ENCODE results near the gene AK8.

The AK8 gene

GRCh38 chr9:132710333-132710732 is 167.8 kb downstream of the AK8 start:
- DNase-seq: no peak

DNA sequence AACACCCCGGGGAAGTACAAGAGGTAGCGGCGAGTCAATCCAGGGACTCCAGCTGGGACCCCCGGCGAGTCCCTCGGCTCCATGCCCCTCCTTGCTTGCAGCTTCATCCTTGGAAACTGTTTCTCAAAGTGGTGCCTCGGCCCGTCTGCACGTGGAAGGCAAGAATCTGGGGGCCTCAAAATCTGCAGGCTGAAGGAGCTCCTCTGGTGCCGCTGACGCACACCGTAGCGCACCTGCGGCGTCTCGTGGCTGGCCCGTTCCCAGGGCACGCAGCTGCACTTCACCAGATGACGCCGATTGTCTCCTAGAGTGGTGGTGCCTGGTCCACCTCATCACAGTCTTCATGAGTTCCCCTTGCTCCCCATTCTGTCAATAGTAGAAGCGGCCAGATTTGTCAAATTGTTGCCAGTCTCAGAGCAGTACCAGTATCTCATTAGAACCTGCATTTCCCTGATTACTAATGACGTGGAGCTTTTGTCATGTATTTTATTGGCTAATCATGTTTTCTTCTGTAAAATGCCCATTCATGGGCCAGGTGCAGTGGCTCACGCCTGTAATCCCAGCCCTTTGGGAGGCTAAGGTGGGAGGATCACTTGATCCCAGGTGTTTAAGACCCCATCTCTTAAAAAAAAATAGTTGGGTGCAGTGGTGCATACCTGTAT is 169.2 kb downstream of the AK8 start:
- DNase-seq: no peak

DNA sequence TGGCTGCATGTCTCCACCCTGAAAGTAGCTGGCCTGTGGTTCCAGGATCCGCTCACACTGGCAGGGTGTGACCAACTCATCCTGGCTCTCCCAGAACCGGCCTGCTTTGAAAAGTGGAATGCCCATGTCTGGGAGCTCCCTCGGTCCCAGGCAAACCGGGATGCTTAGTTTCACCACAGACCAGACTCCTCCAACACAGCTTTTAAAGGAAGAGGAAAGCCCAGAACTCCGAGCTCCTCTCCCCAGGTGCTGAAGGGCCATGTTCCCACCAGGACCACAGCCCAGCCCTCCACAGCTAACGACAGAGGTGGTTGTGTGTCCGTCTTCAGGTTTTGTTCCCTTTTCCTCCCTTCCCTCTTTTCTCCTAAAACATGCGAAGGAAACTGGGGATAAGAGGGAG is 169.8 kb downstream of the AK8 start:
- no peak for DNase-seq

- DNase-seq: no peak
These were observed 174.7 kb downstream of the AK8 start for GRCh38 chr9:132703336-132703735.

- DNase-seq: no peak
These were observed 175.8 kb downstream of the AK8 start for GRCh38 chr9:132702254-132702653.

DNA sequence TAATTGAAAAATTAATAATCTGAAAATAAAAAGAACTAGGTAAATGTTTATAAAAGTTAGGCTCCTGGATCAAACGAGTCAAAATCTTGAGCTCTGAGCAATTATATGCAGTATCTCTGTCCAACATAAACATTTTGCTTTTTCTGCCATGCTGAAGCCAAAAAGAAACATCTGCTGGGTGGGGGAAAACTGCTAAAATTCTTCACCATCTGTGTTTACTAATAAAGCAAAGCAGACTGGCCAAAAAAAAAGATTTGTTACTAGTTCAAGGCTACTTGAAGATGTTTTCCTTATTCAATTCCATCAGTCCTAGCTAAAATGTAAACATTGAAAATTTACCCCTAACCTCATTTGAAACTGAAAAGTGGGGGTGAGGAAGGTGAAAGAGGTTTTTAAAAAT is 178.1 kb downstream of the AK8 start:
- no peak for DNase-seq

DNA sequence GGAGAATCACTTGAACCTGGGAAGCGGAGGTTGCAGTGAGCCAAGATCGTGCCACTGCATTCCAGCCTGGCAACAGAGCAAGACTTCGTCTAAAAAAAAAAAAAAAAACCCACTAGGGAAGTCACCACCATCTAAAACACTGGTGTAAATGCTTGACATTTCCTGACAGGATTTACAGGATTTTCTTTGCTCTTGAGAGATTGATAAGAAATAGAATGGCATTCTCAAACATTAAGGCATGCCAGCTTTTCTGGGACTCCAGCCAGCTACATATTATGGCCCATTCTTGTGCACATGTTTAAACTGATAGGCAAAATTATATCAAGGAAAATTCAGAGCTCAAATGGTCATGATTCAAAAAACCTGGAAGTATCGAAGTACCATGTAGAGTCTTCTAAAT is 179.1 kb downstream of the AK8 start:
- DNase-seq: no peak

DNA sequence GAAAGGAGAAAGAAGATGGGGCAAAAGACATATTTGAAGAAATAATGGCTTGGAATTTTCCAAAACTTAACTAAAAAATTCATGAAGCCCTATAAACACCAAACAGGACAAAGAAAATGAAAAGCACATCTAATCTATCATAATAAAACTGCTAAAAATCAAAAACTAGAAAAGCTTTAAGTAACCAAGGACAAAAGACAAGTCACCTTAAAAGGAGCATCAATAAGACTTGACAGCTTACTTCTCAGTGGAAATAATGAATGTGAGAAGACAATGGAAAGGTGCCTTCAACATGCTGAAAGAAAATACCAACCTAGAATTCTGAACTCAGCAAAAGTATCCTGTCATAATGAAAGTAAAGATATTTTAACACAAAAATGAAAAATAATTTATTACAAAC is 180.9 kb downstream of the AK8 start:
- no peak for DNase-seq

DNA sequence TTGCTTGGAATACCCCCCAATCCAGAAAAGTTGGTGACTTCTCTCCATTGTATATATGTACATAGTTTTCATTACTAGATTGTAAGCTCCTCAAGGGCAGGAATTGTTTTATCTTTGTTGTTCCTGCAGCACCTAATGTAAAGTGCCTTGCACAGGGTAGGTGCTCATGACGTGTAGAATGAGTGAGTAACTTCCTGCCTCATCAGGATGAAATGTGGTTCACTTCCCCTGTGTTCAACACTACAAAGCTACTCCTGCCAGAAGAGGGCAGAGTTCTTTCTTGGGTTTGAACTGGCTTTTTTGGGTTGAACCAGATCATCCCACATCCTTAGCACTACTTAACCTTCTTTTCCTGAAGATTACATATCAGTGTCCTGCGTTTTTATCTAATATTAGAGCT is 183.9 kb downstream of the AK8 start:
- no peak for DNase-seq

GRCh38 chr9:132690696-132691095 is 187.4 kb downstream of the AK8 start:
- no peak for DNase-seq

- DNase-seq: no peak
These were observed 194.2 kb downstream of the AK8 start for GRCh38 chr9:132683873-132684272.

- no peak for DNase-seq
These were observed 196.5 kb downstream of the AK8 start for GRCh38 chr9:132681561-132681960.

- DNase-seq: no peak
These were observed 198.0 kb downstream of the AK8 start for GRCh38 chr9:132679946-132680625.

GRCh38 chr9:132677976-132678375 is 200.1 kb downstream of the AK8 start:
- no peak for DNase-seq

All from DMS79 (cell line).